GM13977 (cell line): ENCODE measurements around the gene RNF123.

Experiments used
- DNase-seq: peaks from one replicate; pipeline ENCODE4 v3.0.0; 2012; ENCODE audit warnings: low spot score
- CTCF ChIP-seq: IDR thresholded peaks from 2 replicates; pipeline ENCODE4 v1.5.1; 2012; ENCODE audit warnings: mild to moderate bottlenecking, control low read depth; ENCODE audit not compliant: insufficient read depth; ENCODE audit errors: extremely low read depth, missing control alignments
- in situ Hi-C: fragments of 300-500 bp; cut with MboI; formaldehyde crosslinking; loops from one replicate; pipeline ENCODE4 v1.12.0; 2022; ENCODE audit warnings: low sequenced_read_pairs, low pct_unique_long_range_greater_than_20kb, mixed read lengths, inconsistent platforms; ENCODE audit not compliant: unreplicated experiment

The RNF123 gene

GRCh38 chr3:49721896-49722781 is 32.8 kb downstream of the RNF123 start:
- DNase-seq = no peak
- TF ChIP-seq CTCF = no peak
- in situ Hi-C loops = no loop called here

GRCh38 chr3:49722896-49723295 is 33.5 kb downstream of the RNF123 start:
- in situ Hi-C loops = no loop called here
- no peak for DNase-seq
- TF ChIP-seq CTCF = no peak

GRCh38 chr3:49723296-49723627 is 33.9 kb downstream of the RNF123 start:
- no peak for TF ChIP-seq CTCF
- peak; percentile 73 for DNase-seq
- in situ Hi-C loops = no loop called here

- in situ Hi-C loops = no loop called here
- DNase-seq = peak; percentile 98
- no peak for TF ChIP-seq CTCF
These were observed 34.5 kb downstream of the RNF123 start, which contains the start of gene GMPPB for GRCh38 chr3:49723628-49724551. TSS of gene GMPPB (minus strand) at chr3:49723951. CDS start at chr3:49723726, 225 bp downstream.

GRCh38 chr3:49724586-49724985 is 35.2 kb downstream of the RNF123 start:
- DNase-seq = peak; percentile 61
- in situ Hi-C loops = no loop called here
- TF ChIP-seq CTCF = no peak

- no peak for TF ChIP-seq CTCF
- in situ Hi-C loops = no loop called here
- no peak for DNase-seq
These were observed 36.7 kb downstream of the RNF123 start for GRCh38 chr3:49725906-49726681.
